ENCODE results near the gene HMCES. TPM values are rescaled to one million over a fixed set of nuclear protein-coding genes. Genes with fewer than 3 reads are reported as not detected.

HMCES gene
- polyA plus RNA-seq, 1 of the 3 experiments (the other 2 are of a cell fraction) = 32.4 TPM

GRCh38 chr3:129330409-129330808, 51.7 kb downstream of the HMCES start:
- H4K20me1 ChIP-seq (ENCODE audit: insufficient read depth) = no peaks in the 10 kb centered on the region
- no peaks in the 10 kb centered on the region for H3K27me3 ChIP-seq (ENCODE audit: insufficient read depth)
- H3K4me3 ChIP-seq (ENCODE audit: low read depth in 2 of 2, low read length in 1 of 2) = no peak overlapping the region
- H3K4me1 ChIP-seq (ENCODE audit: control insufficient read depth in 1 of 2, insufficient read depth in 2 of 2, low read depth in 1 of 2, low read length in 1 of 2) = no peaks in the 10 kb centered on the region
- H3K4me2 ChIP-seq = no peak overlapping the region
- no peaks in the 10 kb centered on the region for H3K9me2 ChIP-seq
- H3K27ac ChIP-seq (ENCODE audit: low read depth in 2 of 2, low read length in 1 of 2) = no peak overlapping the region
- DNase-seq = no peak
- 92% methylated on average over 6 of the region's 6 CpGs for WGBS (ENCODE audit: low lambda C conversion rate)
- H3K9me3 ChIP-seq = no peaks in the 10 kb centered on the region
- H3F3A ChIP-seq (replicated peaks; ENCODE audit: insufficient read depth) = no peaks in the 10 kb centered on the region
- no peaks in the 10 kb centered on the region for H3K36me3 ChIP-seq (replicated peaks in 1 of 2; ENCODE audit: control insufficient read depth in 1 of 2, insufficient read depth in 2 of 2, low read length in 1 of 2)
- H3K9ac ChIP-seq = no peak overlapping the region
- no peaks in the 10 kb centered on the region for H3K79me2 ChIP-seq (ENCODE audit: insufficient read depth)
- H2AFZ ChIP-seq (ENCODE audit: low read depth) = no peak overlapping the region
- ChIA-PET POLR2A (no interaction called here), CTCF (interaction anchor here (1.4 to 3.7 kb wide), 2 partner anchors 10 to 14 kb away, joined by 3 to 13 read pairs; a partner anchor contains a TSS)
- no peak for TF ChIP-seq SMC3 (IDR thresholded peaks at IDR 0.05; ENCODE audit: low read depth, low read length)

- TF ChIP-seq MXI1 (IDR thresholded peaks at IDR 0.05; ENCODE audit: low read depth, low read length) (no peak), RCOR1 (IDR thresholded peaks at IDR 0.05; ENCODE audit: low read length) (no peak), TAF1 (IDR thresholded peaks at IDR 0.05; ENCODE audit: borderline replicate concordance, low read depth, low read length) (no peak), MEF2A (IDR thresholded peaks at IDR 0.05; ENCODE audit: borderline replicate concordance, low read depth) (no peak), TCF12 (IDR thresholded peaks at IDR 0.05) (no peak), PBX3 (IDR thresholded peaks at IDR 0.05) (no peak), EP300 (IDR thresholded peaks at IDR 0.05; ENCODE audit: borderline replicate concordance in 1 of 2, low read depth in 1 of 2, low read length in 1 of 2) (no peak), SMC3 (IDR thresholded peaks at IDR 0.05; ENCODE audit: low read depth, low read length) (no peak), ELF1 (IDR thresholded peaks at IDR 0.05) (no peak), IRF3 (IDR thresholded peaks at IDR 0.05; ENCODE audit: low read depth, low read length) (no peak), YY1 (IDR thresholded peaks at IDR 0.05; ENCODE audit: low read depth) (no peak), FOXM1 (IDR thresholded peaks at IDR 0.05; ENCODE audit: low read depth) (no peak), GABPA (IDR thresholded peaks at IDR 0.05; ENCODE audit: low read depth) (no peak), JUND (IDR thresholded peaks at IDR 0.05) (no peak)
- TF ChIP-seq, protein P1, sequence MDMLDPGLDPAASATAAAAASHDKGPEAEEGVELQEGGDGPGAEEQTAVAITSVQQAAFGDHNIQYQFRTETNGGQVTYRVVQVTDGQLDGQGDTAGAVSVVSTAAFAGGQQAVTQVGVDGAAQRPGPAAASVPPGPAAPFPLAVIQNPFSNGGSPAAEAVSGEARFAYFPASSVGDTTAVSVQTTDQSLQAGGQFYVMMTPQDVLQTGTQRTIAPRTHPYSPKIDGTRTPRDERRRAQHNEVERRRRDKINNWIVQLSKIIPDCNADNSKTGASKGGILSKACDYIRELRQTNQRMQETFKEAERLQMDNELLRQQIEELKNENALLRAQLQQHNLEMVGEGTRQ (IDR thresholded peaks at IDR 0.05; ENCODE audit: borderline replicate concordance, low read depth, low read length) = no peak
- TF ChIP-seq, protein P2, sequence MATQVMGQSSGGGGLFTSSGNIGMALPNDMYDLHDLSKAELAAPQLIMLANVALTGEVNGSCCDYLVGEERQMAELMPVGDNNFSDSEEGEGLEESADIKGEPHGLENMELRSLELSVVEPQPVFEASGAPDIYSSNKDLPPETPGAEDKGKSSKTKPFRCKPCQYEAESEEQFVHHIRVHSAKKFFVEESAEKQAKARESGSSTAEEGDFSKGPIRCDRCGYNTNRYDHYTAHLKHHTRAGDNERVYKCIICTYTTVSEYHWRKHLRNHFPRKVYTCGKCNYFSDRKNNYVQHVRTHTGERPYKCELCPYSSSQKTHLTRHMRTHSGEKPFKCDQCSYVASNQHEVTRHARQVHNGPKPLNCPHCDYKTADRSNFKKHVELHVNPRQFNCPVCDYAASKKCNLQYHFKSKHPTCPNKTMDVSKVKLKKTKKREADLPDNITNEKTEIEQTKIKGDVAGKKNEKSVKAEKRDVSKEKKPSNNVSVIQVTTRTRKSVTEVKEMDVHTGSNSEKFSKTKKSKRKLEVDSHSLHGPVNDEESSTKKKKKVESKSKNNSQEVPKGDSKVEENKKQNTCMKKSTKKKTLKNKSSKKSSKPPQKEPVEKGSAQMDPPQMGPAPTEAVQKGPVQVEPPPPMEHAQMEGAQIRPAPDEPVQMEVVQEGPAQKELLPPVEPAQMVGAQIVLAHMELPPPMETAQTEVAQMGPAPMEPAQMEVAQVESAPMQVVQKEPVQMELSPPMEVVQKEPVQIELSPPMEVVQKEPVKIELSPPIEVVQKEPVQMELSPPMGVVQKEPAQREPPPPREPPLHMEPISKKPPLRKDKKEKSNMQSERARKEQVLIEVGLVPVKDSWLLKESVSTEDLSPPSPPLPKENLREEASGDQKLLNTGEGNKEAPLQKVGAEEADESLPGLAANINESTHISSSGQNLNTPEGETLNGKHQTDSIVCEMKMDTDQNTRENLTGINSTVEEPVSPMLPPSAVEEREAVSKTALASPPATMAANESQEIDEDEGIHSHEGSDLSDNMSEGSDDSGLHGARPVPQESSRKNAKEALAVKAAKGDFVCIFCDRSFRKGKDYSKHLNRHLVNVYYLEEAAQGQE (IDR thresholded peaks at IDR 0.05; ENCODE audit: low read depth, low read length) = no peak
- TF ChIP-seq, protein P3, sequence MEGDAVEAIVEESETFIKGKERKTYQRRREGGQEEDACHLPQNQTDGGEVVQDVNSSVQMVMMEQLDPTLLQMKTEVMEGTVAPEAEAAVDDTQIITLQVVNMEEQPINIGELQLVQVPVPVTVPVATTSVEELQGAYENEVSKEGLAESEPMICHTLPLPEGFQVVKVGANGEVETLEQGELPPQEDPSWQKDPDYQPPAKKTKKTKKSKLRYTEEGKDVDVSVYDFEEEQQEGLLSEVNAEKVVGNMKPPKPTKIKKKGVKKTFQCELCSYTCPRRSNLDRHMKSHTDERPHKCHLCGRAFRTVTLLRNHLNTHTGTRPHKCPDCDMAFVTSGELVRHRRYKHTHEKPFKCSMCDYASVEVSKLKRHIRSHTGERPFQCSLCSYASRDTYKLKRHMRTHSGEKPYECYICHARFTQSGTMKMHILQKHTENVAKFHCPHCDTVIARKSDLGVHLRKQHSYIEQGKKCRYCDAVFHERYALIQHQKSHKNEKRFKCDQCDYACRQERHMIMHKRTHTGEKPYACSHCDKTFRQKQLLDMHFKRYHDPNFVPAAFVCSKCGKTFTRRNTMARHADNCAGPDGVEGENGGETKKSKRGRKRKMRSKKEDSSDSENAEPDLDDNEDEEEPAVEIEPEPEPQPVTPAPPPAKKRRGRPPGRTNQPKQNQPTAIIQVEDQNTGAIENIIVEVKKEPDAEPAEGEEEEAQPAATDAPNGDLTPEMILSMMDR (IDR thresholded peaks at IDR 0.05) = no peak
- POLR2A ChIA-PET = no interaction called here
- Histone ChIP-seq H3K79me2 (ENCODE audit: insufficient read depth) (no peaks in the 10 kb centered on the region), H3K4me1 (ENCODE audit: control insufficient read depth in 1 of 2, insufficient read depth in 2 of 2, low read depth in 1 of 2, low read length in 1 of 2) (no peaks in the 10 kb centered on the region), H3K9me2 (no peaks in the 10 kb centered on the region), H3K4me2 (no peak overlapping the region), H3K27ac (ENCODE audit: low read depth in 2 of 2, low read length in 1 of 2) (no peak overlapping the region), H2AFZ (ENCODE audit: low read depth) (no peak overlapping the region), H3F3A (replicated peaks; ENCODE audit: insufficient read depth) (no peaks in the 10 kb centered on the region), H3K4me3 (ENCODE audit: low read depth in 2 of 2, low read length in 1 of 2) (no peak overlapping the region), H3K36me3 (replicated peaks in 1 of 2; ENCODE audit: control insufficient read depth in 1 of 2, insufficient read depth in 2 of 2, low read length in 1 of 2) (no peaks in the 10 kb centered on the region), H3K9me3 (no peaks in the 10 kb centered on the region), H3K27me3 (ENCODE audit: insufficient read depth) (no peaks in the 10 kb centered on the region), H3K9ac (no peak overlapping the region), H4K20me1 (ENCODE audit: insufficient read depth) (no peaks in the 10 kb centered on the region)
- CTCF ChIA-PET = interaction anchor here (0.8 kb wide), 1 partner anchor 17 kb away, joined by 3 read pairs; no protein-coding TSS in a partner anchor
- no peak for DNase-seq
- 90% methylated on average over 5 of the region's 5 CpGs for WGBS (ENCODE audit: low lambda C conversion rate)
Observed at GRCh38 chr3:129333891-129334290, 55.2 kb downstream of the HMCES start.
